ENCODE data around the gene JAZF1. TPM values are rescaled to one million over a fixed set of nuclear protein-coding genes. Genes with fewer than 3 reads are reported as not detected.

The JAZF1 gene
- total and polyA plus RNA-seq, 8 donors = 4.0 to 13.9 (median 6.0) TPM

GRCh38 chr7:28169230-28169629 is 11.4 kb downstream of the JAZF1 start:
- peaks cover 0 to 4% (median 0%) of the 10 kb centered on the region in 3 donors for H3K4me1 ChIP-seq
- no peak overlapping the region for H3K27ac ChIP-seq
- peak in 1 of 4 donors; percentile 47 for ATAC-seq
- FAIRE-seq = no peak
- intact Hi-C loops (cut with DNase I) = no loop called here
- no peaks in the 10 kb centered on the region for H3K27me3 ChIP-seq
- no peak overlapping the region for H3K4me3 ChIP-seq
- H3K9me3 ChIP-seq = no peaks in the 10 kb centered on the region
- no peak for DNase-seq
- no peak for TF ChIP-seq CTCF (IDR thresholded peaks at IDR 0.05)
- no peaks in the 10 kb centered on the region for H3K36me3 ChIP-seq
- WGBS, 2 donors = 52 to 65% methylated on average over 1 of the region's 1 CpG

- Histone ChIP-seq H3K4me1 (peaks cover 0 to 4% (median 0%) of the 10 kb centered on the region in 3 donors), H3K27me3 (no peaks in the 10 kb centered on the region), H3K27ac (no peak overlapping the region), H3K4me3 (no peak overlapping the region), H3K36me3 (no peaks in the 10 kb centered on the region), H3K9me3 (no peaks in the 10 kb centered on the region)
- ATAC-seq (no peak), DNase-seq (no peak), FAIRE-seq (no peak)
- 89 to 91% methylated on average over 5 of the region's 5 CpGs for WGBS, 2 donors
- intact Hi-C loops (cut with DNase I) = no loop called here
- TF ChIP-seq CTCF (IDR thresholded peaks at IDR 0.05) = no peak
Observed at GRCh38 chr7:28168393-28169158, 12.0 kb downstream of the JAZF1 start.

- no peak overlapping the region for H3K4me3 ChIP-seq
- 86 to 92% methylated on average over 5 of the region's 5 CpGs for WGBS, 2 donors
- no peak for DNase-seq
- H3K27ac ChIP-seq = no peak overlapping the region
- no peaks in the 10 kb centered on the region for H3K9me3 ChIP-seq
- H3K27me3 ChIP-seq = no peaks in the 10 kb centered on the region
- ATAC-seq = no peak
- no peak for TF ChIP-seq CTCF (IDR thresholded peaks at IDR 0.05)
- intact Hi-C loops (cut with DNase I) = no loop called here
- peaks cover 0 to 4% (median 0%) of the 10 kb centered on the region in 3 donors for H3K4me1 ChIP-seq
- H3K36me3 ChIP-seq = no peaks in the 10 kb centered on the region
- no peak for FAIRE-seq
Observed at GRCh38 chr7:28166982-28167715, 13.4 kb downstream of the JAZF1 start.

- FAIRE-seq = no peak
- H3K36me3 ChIP-seq = no peaks in the 10 kb centered on the region
- H3K27ac ChIP-seq = no peak overlapping the region
- DNase-seq = no peak
- no peak for TF ChIP-seq CTCF (IDR thresholded peaks at IDR 0.05)
- no peak for ATAC-seq
- intact Hi-C loops (cut with DNase I) = no loop called here
- H3K4me1 ChIP-seq = peaks cover 0 to 4% (median 0%) of the 10 kb centered on the region in 3 donors
- H3K4me3 ChIP-seq = no peak overlapping the region
- no peaks in the 10 kb centered on the region for H3K27me3 ChIP-seq
- 93% methylated on average over 4 of the region's 4 CpGs for WGBS, 2 donors
- no peaks in the 10 kb centered on the region for H3K9me3 ChIP-seq
Observed at GRCh38 chr7:28165961-28166955, 14.3 kb downstream of the JAZF1 start.

Measured in pancreas (tissue), 10 donors.